GM18511 (cell line): ENCODE data around the gene ABCA4.
"Not testable (repeated sequence)": the region's sequence is repeated elsewhere in the genome, so short reads cannot be mapped to it uniquely, and the experiment has no call there.

Source experiments
- ATAC-seq: cut with Tn5 transposase; IDR thresholded peaks from one replicate; pipeline ENCODE4 v1.9.1; 2021; ENCODE audit warnings: mild to moderate bottlenecking, moderate library complexity; ENCODE audit not compliant: unreplicated experiment

The ABCA4 gene

DNA sequence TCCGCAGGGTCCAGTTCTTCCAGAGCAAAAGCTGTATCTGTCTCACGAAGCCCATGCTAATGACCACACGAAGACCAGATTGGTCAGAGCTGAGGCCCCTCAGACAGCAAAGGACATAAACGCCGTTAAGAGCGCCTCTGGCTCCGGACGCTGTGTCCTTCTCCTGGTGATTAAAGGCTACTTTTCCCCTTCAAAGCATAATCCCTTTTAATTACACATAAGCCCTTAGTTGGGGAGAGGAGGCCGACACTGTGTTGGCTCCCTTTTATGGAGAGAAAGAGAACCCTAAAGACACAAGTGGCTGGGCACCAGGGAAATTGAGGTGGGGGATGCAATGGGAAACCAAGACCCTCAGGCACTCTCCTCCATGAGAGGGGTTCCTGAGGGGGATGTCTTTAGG, at the start of gene ABCA4:
Gene ABCA4 (minus strand): TSS at position 158 of the 400 bp plus-strand sequence. CDS start 103 bp downstream, at position 55.
- no peak for ATAC-seq

DNA sequence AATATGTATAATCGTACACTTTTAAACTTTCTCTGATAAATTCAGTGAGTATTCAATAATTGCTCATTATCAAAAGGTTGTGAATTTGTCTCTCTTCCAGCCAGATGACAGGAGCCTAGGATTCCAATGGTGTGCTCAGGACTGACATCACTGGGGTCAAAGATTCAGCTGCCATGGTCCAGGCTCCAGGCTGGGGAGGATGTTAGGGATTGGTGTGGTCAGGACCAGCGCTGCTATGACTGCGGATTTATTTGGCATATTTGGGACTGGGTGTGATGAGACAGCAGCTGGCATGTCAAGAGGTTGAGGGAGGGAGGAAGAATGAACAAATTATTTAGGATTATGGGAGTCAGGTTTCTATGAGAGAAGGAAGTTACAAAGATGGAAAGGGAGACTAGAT, 48.2 kb upstream of the ABCA4 start:
- no peak for ATAC-seq

- ATAC-seq: no peak
Observed at GRCh38 chr1:94165843-94166242, 44.9 kb upstream of the ABCA4 start.

DNA sequence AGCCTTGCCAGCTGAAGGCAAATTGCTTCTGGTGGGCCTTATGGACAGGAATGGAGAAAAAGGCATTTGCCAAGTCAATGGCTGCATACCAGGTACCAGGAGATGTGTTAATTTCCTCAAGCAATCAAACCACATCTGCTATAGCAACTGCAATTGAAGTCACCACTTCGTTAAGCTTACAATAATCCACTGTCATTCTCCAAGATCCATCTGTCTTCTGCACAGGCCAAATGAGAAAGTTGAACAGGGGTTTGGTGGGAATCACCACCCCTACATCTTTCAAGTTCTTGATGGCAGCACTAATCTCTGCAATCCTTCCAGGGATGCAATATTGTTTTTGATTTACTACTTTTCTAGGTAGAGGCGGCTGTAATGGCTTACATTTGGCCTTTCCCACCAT, 43.9 kb upstream of the ABCA4 start:
- not testable (repeated sequence) for ATAC-seq

GRCh38 chr1:94164121-94164520, 43.2 kb upstream of the ABCA4 start:
- not testable (repeated sequence) for ATAC-seq

DNA sequence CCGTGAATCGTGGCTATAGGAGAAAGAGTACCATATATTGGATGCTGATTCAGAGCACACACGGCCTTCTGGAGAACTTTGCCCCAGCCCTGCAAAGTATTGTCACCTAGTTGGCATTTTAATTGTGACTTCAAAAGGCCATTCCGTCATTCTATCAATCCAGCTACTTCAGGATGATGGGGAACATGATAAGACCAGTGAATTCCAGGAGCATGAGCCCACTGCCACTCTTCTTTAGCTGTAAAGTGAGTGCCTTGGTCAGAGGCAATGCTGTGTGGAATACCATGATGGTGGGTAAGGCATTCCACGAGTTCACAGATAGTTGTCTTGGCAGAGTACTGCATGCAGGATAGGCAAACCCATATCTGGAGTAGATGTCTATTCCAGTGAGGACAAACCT, 42.3 kb upstream of the ABCA4 start:
- ATAC-seq: not testable (repeated sequence)

GRCh38 chr1:94160811-94161210, 39.9 kb upstream of the ABCA4 start:
- no peak for ATAC-seq

- no peak for ATAC-seq
Observed at GRCh38 chr1:94156096-94156625, 35.2 kb upstream of the ABCA4 start.

DNA sequence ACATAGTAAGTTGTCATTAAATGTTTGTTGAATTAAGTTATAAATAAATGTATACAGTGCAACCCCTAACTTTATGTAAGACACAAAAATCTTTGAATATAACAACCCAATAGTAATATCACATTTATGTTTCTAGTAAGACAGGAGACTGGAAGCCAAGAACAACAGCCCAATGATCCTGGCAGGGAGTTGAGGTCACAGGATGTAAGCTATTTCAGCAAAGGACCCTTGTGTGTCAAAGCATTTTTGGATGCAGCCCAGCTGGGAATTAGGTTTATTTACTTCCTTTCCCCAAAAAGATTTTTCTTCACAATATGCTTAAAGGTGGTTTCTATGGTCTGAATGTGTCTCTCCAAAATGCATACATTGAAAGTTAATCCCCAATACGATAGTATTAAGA, 34.0 kb upstream of the ABCA4 start:
- no peak for ATAC-seq

GRCh38 chr1:94153133-94153532, 32.2 kb upstream of the ABCA4 start:
- ATAC-seq: no peak

DNA sequence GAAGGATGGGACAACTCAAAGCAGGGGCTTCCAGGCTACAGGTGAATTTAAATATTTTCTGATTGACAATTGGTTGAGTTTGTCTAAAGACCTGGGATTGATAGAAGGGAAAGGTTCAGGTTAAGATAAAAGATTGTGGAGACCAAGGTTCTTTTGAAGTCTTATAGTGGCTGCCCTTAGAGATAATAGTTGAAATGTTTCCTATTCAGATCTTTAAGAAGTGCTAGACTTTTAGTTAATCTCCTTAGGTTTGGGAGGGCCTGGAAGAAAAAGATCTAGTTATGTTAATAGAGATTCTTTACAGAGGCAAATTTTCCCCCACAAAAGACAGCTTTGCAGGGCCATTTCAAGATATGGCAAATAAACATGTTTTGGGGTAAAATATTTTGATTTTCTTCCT, 28.2 kb upstream of the ABCA4 start:
- ATAC-seq: not testable (repeated sequence)

DNA sequence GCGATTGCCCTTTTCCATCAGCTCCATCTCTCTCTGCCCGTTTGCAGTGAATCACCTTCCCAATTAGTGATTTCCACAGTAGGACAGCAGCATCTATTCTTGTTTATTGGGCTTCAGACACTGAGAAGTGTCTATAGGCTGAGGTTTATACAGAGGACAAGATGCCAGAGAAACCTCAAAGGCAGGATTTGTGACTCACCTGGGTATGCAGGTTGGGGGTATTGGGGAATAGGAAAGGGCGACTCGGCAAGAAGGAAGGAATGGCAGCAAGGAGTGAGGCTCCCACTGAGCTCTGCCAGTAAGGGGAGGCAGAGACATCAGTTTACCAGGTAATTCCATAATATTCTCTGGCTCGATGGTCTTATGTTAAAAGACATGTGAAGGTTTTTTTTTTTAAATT, 25.3 kb upstream of the ABCA4 start:
- ATAC-seq: no peak

DNA sequence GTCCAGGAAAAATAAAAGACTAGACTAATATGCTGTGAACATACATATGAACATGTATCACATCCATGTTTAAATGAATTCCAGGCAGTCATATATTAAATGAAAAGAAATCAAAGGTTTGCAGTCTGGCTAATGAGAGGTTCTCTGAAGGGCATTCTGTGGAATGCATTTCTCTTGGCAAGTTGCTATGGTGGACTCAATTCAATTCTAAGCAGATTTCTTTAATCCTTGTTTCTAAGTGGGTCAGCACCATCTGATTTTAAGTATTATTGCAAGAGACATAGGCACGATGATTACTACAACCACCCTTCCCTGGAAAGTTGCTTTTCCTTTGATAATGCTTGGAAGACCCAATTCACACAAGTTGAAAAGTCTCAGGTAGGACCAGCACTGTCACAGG, 23.9 kb upstream of the ABCA4 start:
- ATAC-seq: no peak

DNA sequence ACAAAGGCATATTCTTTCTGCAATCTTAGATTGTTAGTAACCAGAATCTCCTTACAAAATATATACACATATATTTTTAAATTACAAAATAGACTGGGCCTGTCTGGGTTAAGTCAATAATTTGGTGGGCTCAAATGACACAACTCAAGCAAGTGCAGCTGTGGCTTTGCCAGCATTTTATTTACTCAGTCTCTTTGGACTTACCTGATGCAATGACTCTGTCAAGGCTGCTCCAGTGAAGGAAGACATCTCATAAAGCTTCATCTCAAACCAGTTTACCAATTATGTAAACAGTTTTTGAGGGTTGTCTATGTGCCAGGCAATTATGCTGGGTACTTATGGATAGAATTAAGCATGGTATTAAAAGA, 22.8 kb upstream of the ABCA4 start:
- ATAC-seq: no peak

DNA sequence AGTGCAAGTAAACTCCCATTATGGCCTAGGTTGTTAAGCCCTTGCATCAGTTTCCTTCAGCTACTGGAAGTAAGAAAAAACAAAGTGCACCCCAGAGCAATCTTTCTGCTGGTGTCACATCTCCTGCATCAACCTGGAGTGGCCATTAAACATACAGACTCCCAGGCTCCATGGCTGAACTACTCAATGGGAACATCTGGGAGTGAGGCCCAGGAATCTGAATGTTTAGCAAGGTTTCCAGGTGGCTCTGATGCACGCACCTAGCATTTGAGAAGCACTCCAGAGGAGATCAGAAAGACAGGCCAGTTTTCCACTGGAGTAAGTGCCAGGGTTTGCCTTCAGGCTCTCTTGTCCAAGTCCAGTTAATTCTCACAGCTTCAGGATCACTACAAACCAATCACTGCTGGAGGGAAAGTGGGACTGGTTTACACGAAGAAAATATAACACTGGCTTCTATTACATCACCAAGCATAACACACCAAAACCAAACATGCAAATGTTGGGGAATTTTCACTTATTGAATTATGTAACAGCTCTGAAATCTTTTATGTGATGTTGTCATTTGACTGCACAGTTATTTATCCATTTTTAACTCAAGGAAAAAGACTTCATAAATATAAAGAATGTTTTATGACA, 22.3 kb upstream of the ABCA4 start:
- ATAC-seq: no peak

GRCh38 chr1:94142583-94142982, 21.6 kb upstream of the ABCA4 start:
- ATAC-seq: no peak

DNA sequence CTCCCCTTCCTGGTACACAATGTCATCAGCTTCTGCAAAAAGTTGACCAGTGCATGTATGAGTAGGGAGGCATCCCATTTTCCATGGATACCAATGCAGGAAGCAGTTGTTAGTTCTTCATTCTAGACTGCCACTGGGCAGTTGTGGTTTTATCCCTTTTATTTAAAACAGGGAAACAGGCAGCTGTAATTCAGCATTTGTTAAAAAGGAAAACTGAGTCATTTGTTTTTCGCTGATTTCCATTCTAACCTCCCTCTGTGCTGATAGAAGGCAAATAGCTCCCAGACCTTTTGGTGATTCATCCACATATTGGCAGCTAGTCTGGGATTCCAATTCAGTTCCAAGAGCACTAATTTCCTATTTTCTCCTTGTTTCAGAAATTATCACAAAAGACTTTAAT, 21.1 kb upstream of the ABCA4 start:
- no peak for ATAC-seq

DNA sequence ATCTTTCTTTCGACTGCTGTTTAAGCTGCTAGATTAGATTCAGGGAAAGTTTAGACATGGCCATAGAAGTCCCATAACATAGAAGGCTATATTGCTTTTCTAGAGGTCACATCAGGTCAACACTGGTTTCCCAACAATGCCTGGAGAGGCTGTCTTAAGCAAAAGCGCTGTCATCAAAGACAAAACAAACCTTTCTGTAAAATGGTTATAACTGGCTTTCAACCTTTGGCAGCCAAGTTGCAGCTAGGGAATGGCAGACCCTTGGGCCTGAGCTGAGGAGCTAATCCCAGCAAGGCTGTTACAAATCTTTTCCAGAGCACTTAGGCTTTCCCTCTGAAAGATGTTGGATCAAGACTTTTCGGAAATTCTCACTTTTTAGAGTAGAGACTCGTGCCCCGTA, 11.2 kb upstream of the ABCA4 start:
- no peak for ATAC-seq

DNA sequence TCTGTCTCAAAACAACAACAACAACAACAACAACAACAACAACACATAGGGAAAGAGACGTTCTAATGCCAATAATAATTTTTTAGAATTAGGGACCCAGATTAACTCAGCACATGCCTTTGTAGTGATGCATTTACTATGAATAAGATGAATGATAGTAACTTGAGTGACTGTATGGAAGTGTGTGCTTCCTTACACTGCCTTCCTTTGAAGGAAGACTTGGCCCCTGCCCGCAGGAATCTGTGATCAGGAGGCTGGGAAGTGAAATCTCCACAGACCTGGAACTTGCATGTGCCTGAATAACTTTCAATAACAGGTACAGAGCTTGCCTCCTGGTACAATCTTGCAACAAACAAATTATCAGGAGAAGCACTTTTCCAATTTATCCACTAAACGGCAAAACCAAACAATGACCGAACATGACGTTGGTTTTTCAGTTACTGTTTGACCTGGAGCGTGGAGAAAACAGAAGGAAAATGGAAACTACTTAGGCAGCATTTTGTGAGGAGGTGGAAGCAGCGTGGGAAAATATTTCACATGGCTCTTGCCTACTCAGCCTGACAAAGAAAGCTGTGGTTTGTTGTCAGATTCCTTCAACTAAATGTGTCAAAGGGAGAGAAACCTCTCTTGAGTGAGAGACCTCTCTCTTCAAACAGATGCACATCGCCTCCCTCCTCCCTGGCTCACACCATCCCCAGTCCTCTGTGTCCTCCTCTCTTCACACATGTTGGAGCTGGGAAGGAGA, 10.1 kb upstream of the ABCA4 start:
- ATAC-seq: no peak

GRCh38 chr1:94126651-94127050, 5.7 kb upstream of the ABCA4 start:
- ATAC-seq: no peak

- ATAC-seq: no peak
Observed at GRCh38 chr1:94125551-94126514, 4.9 kb upstream of the ABCA4 start.
